ENCODE data around the gene NFYC. TPM values are rescaled to one million over a fixed set of nuclear protein-coding genes. Genes with fewer than 3 reads are reported as not detected.
"Not testable (repeated sequence)": the region's sequence is repeated elsewhere in the genome, so short reads cannot be mapped to it uniquely, and the experiment has no call there.

The NFYC gene
- total RNA-seq, 1 experiment from 2014 or later: 65.5 TPM

DNA sequence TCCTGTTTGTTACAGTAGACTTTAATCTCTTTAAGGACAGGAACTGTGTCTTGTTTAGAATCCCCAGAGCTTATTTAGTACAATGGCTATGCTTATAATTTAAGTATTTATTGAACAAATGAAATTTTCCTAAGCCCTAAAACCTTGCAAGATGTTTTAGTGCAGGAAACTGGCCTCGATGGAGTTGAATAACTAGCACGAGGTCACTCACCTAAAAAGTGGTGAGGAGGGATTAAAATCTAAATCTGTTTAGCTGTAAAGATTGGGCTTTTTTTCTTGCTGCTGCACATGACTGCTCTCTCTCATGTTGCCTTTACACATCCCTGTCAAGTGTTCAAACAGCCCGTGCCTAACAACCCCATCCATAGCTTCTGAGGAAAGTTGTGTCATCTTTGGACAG lies 10.2 kb downstream of the NFYC start:
- H3K9me3 Mint-ChIP-seq (ENCODE audit: low read depth, unreplicated experiment): no peaks in the 10 kb centered on the region
- CTCF ChIA-PET: no interaction called here
- H3K4me3 Mint-ChIP-seq (ENCODE audit: low read depth, unreplicated experiment): no peak overlapping the region
- intact Hi-C loops (cut with micrococcal nuclease; ENCODE audit: unreplicated experiment): no loop called here
- no peak for DNase-seq
- no peaks in the 10 kb centered on the region for H3K36me3 Mint-ChIP-seq (ENCODE audit: insufficient read depth, unreplicated experiment)
- BruUV-seq (replicated peaks): no TSS peak
- no peak overlapping the region for H3K27ac Mint-ChIP-seq (ENCODE audit: unreplicated experiment)
- H3K27me3 Mint-ChIP-seq (ENCODE audit: unreplicated experiment): no peaks in the 10 kb centered on the region
- H3K4me1 Mint-ChIP-seq (ENCODE audit: low read depth, unreplicated experiment): no peaks in the 10 kb centered on the region
- TF ChIP-seq, protein P1, sequence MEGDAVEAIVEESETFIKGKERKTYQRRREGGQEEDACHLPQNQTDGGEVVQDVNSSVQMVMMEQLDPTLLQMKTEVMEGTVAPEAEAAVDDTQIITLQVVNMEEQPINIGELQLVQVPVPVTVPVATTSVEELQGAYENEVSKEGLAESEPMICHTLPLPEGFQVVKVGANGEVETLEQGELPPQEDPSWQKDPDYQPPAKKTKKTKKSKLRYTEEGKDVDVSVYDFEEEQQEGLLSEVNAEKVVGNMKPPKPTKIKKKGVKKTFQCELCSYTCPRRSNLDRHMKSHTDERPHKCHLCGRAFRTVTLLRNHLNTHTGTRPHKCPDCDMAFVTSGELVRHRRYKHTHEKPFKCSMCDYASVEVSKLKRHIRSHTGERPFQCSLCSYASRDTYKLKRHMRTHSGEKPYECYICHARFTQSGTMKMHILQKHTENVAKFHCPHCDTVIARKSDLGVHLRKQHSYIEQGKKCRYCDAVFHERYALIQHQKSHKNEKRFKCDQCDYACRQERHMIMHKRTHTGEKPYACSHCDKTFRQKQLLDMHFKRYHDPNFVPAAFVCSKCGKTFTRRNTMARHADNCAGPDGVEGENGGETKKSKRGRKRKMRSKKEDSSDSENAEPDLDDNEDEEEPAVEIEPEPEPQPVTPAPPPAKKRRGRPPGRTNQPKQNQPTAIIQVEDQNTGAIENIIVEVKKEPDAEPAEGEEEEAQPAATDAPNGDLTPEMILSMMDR (IDR thresholded peaks at IDR 0.05; ENCODE audit: unreplicated experiment): no peak

DNA sequence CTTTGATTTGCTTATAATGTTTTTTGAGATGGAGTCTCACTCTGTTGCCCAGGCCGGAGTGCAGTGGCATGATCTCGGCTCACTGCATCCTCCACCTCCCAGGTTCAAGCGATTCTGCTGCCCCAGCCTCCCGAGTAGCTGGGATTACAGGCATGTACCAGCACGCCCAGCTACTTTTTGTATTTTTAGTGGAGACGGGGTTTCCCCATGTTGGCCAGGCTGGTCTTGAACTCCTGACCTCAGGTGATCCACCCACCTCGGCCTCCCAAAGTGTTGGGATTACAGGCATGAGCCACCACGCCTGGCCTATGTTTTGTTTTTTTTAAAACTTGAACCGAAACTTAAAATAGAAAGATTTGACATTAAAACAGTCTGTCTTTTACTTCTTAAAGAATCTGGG lies 11.3 kb downstream of the NFYC start:
- not testable (repeated sequence) for BruUV-seq (replicated peaks); H3K27me3 Mint-ChIP-seq (ENCODE audit: unreplicated experiment)

DNA sequence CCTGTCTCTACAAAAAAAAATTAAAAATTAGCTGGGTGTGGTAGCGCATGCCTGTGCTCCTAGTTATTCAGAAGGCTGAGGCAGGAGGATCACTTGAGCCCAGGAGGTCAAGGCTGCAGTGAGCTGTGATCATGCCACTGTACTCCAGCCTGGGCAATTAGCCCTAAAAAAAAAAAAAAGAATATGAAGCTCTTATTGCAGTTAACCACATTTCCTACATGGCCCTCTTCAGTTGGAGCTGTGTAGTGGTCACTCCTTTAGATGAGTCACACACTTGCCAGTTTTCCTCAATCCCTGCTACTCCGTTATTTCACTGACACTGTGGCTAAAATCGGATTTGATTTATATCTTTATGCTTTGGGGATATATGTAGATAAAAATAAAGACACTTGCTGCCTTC lies 11.8 kb downstream of the NFYC start:
- H3K4me3 Mint-ChIP-seq (ENCODE audit: low read depth, unreplicated experiment): no peak overlapping the region
- BruUV-seq (replicated peaks): no TSS peak
- H3K27ac Mint-ChIP-seq (ENCODE audit: unreplicated experiment): no peak overlapping the region
- no peak for DNase-seq
- TF ChIP-seq, protein P1 (IDR thresholded peaks at IDR 0.05; ENCODE audit: unreplicated experiment): no peak
- peaks cover 1% of the 10 kb centered on the region for H3K4me1 Mint-ChIP-seq (ENCODE audit: low read depth, unreplicated experiment)
- H3K36me3 Mint-ChIP-seq (ENCODE audit: insufficient read depth, unreplicated experiment): no peaks in the 10 kb centered on the region
- CTCF ChIA-PET: interaction anchor here (0.7 to 2.3 kb wide), 5 partner anchors 10 to 451 kb away, joined by 3 to 16 read pairs (median 3); no protein-coding TSS in a partner anchor
- intact Hi-C loops (cut with micrococcal nuclease; ENCODE audit: unreplicated experiment): no loop called here
- H3K27me3 Mint-ChIP-seq (ENCODE audit: unreplicated experiment): no peaks in the 10 kb centered on the region
- no peaks in the 10 kb centered on the region for H3K9me3 Mint-ChIP-seq (ENCODE audit: low read depth, unreplicated experiment)

More for the DNA sequence above, 11.3 kb downstream of the NFYC start:
- H3K36me3 Mint-ChIP-seq (ENCODE audit: insufficient read depth, unreplicated experiment); DNase-seq; H3K9me3 Mint-ChIP-seq (ENCODE audit: low read depth, unreplicated experiment); H3K4me3 Mint-ChIP-seq (ENCODE audit: low read depth, unreplicated experiment); H3K27ac Mint-ChIP-seq (ENCODE audit: unreplicated experiment); intact Hi-C loops (cut with micrococcal nuclease; ENCODE audit: unreplicated experiment); H3K4me1 Mint-ChIP-seq (ENCODE audit: low read depth, unreplicated experiment): not testable (repeated sequence)
- CTCF ChIA-PET: interaction anchor here (0.7 to 2.3 kb wide), 4 partner anchors 9 to 237 kb away, joined by 3 to 16 read pairs (median 4); no protein-coding TSS in a partner anchor

DNA sequence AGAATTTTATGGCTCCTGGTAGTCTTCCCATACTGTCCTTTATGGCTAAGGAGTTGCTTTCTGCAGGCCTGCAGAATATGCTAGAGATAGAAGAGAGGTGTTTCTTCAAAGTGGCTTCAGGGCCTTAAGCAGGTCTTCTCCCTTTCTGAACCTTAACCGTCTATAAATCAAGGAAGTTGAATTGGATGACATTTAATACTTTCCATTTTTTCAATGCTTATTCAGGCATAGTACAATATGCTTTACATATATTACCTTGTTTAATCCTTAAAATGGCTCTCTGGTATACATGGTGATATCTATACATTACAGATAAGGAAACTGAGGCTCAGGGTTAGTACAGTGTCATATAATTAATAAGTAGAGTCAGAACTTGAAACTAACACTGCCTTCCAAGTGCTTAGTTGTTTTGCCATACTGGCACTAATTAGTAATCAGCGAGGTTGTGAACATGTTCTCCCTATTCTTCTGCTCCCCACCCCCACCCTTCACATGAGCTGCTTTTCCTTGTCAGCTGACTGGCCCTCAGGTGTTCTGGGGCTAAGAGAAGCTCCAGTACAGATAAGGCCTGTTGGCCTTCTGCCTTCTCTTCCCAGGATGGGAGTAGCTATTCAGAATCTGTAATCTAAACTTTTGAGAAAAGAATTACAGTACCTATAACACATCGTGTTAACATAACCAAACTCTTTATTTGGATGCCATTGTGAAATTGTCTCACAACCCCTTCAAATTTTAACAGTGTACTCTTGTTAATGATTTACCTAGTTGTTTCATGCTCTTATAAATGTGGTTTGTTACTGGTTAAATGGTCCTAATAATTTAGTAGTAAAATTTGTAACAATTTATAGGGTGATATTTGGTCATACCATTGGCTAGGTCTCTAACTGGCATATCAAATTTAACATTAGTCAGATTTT lies 13.6 kb downstream of the NFYC start:
- Mint-ChIP-seq H3K36me3 (ENCODE audit: insufficient read depth, unreplicated experiment) (peaks cover 14% of the 10 kb centered on the region), H3K4me1 (ENCODE audit: low read depth, unreplicated experiment) (peaks cover 12% of the 10 kb centered on the region), H3K27ac (ENCODE audit: unreplicated experiment) (no peak overlapping the region), H3K9me3 (ENCODE audit: low read depth, unreplicated experiment) (no peaks in the 10 kb centered on the region), H3K4me3 (ENCODE audit: low read depth, unreplicated experiment) (no peak overlapping the region), H3K27me3 (ENCODE audit: unreplicated experiment) (no peaks in the 10 kb centered on the region)
- BruUV-seq (replicated peaks): no TSS peak
- TF ChIP-seq, protein P1 (IDR thresholded peaks at IDR 0.05; ENCODE audit: unreplicated experiment): no peak
- no peak for DNase-seq
- CTCF ChIA-PET: interaction anchor here (0.6 to 0.7 kb wide), 2 partner anchors 119 to 1376 kb away, joined by 3 read pairs; no protein-coding TSS in a partner anchor
- intact Hi-C loops (cut with micrococcal nuclease; ENCODE audit: unreplicated experiment): no loop called here

DNA sequence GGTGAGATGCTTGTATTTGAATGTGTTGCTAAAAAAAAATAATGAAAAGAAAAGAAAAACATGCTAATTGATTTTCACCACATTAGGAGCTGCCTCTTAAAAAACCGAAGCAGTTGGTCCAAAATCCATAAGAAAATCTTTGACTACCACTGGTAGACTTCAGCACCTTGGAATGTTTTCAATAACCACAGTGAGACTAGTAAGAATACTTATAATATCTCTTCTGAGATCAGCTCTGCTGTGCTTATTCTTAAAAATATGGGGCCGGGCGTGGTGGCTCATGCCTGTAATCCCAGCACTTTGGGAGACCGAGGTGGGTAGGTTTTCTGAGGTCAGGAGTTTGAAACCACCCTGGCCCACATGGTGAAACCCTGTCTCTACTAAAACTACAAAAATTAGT lies 15.1 kb downstream of the NFYC start:
- CTCF ChIA-PET: no interaction called here

More for the DNA sequence above, 15.1 kb downstream of the NFYC start:
- no TSS peak for BruUV-seq (replicated peaks)
- H3K27me3 Mint-ChIP-seq (ENCODE audit: unreplicated experiment): no peaks in the 10 kb centered on the region
- H3K4me1 Mint-ChIP-seq (ENCODE audit: low read depth, unreplicated experiment): peaks cover 27% of the 10 kb centered on the region
- DNase-seq: no peak
- no peak overlapping the region for H3K4me3 Mint-ChIP-seq (ENCODE audit: low read depth, unreplicated experiment)
- intact Hi-C loops (cut with micrococcal nuclease; ENCODE audit: unreplicated experiment): no loop called here
- H3K36me3 Mint-ChIP-seq (ENCODE audit: insufficient read depth, unreplicated experiment): peaks cover 24% of the 10 kb centered on the region
- no peaks in the 10 kb centered on the region for H3K9me3 Mint-ChIP-seq (ENCODE audit: low read depth, unreplicated experiment)
- TF ChIP-seq, protein P1 (IDR thresholded peaks at IDR 0.05; ENCODE audit: unreplicated experiment): no peak
- no peak overlapping the region for H3K27ac Mint-ChIP-seq (ENCODE audit: unreplicated experiment)

All from Calu3 (cell line).